ENCODE data around the gene UPK3BL1. TPM values are rescaled to one million over a fixed set of nuclear protein-coding genes. Genes with fewer than 3 reads are reported as not detected.
"Not testable (repeated sequence)": the region's sequence is repeated elsewhere in the genome, so short reads cannot be mapped to it uniquely, and the experiment has no call there.

Gene UPK3BL1
- total RNA-seq, 1 experiment from 2014 or later, result 12.4 TPM

DNA sequence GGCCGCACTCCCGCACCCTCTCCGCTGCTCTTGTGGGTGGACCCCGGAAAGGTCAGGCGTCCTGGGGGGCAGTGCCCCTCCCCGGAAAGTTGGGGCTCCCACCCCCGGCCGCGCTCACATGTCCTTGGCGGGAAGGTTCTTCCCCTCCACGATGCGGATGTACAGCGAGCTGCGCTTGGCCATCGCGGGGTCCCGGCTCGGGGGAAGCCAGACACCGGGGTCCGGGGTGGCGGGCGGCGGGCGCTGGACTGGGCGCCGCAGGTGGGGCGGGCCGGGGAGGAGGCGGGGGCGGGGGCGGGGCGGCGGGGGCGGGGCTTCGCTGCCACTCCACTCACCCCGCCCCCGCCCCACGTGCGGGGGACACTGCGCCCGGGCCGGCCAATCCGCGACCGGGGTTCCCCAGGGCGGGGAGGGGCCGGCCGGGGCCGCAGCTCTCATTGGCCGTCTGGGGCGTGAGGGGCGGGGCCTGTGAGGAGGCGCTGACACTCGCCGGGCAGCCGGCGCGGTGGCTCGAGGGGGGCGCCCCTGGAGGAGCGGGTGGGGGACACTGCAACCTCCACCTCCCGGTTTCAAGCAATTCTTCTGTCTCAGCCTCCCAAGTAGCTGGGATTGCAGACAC, 26.0 kb downstream of the UPK3BL1 start, which contains the start of gene RASA4:
Gene RASA4 (minus strand): TSS at position 250 of the 619 bp plus-strand sequence. CDS start 67 bp downstream, at position 183.
- H3K4me2 ChIP-seq (ENCODE audit: insufficient read depth, insufficient read length, low read length); H4K20me1 ChIP-seq (ENCODE audit: control insufficient read depth, insufficient read depth, insufficient read length); H2BK120ac ChIP-seq (ENCODE audit: low read depth, low read length, poor library complexity, severe bottlenecking); H3K23ac ChIP-seq (ENCODE audit: insufficient read length, low read depth, low read length); H3K4me3 Mint-ChIP-seq; H3K23me2 ChIP-seq (ENCODE audit: insufficient read length, low read depth, low read length, poor library complexity, severe bottlenecking); H3K79me2 ChIP-seq (ENCODE audit: insufficient read depth, low read length); DNase-seq; H3K18ac ChIP-seq (ENCODE audit: insufficient read length, low read depth, low read length); H3K27ac Mint-ChIP-seq; H3K56ac ChIP-seq (ENCODE audit: insufficient read length, low read depth, low read length); H2BK15ac ChIP-seq (ENCODE audit: low read depth, low read length); H3K36me3 Mint-ChIP-seq (ENCODE audit: insufficient read depth in 1 of 3, low read depth in 3 of 3); H3K9me3 ChIP-seq (ENCODE audit: control insufficient read depth, low read depth, low read length); H3K27me3 Mint-ChIP-seq (ENCODE audit: low read depth); H3K4me1 ChIP-seq (ENCODE audit: insufficient read depth, low read length); H3K9me3 Mint-ChIP-seq; H2AK5ac ChIP-seq (ENCODE audit: insufficient read length, low read length); H4K8ac ChIP-seq (replicated peaks; ENCODE audit: insufficient read length, low read depth, low read length); H3K4ac ChIP-seq (ENCODE audit: low read depth, low read length); H3K14ac ChIP-seq (ENCODE audit: insufficient read depth, low read length); H4K5ac ChIP-seq (ENCODE audit: insufficient read length, low read depth, low read length); H2BK12ac ChIP-seq (ENCODE audit: insufficient read length, low read depth, low read length); H3K9ac ChIP-seq (ENCODE audit: extremely low read depth, insufficient read length, low read length); H3K79me1 ChIP-seq (ENCODE audit: insufficient read depth, low read depth, low read length, poor library complexity, severe bottlenecking); H3T11ph ChIP-seq (ENCODE audit: low read length); H3K27me3 ChIP-seq (ENCODE audit: insufficient read depth, low read length); H3K4me1 Mint-ChIP-seq; H2BK20ac ChIP-seq (ENCODE audit: low read depth, low read length, poor library complexity, severe bottlenecking); H2AFZ ChIP-seq (ENCODE audit: low read length); H4K91ac ChIP-seq (ENCODE audit: insufficient read length, low read depth, low read length); H2BK5ac ChIP-seq (ENCODE audit: insufficient read length, low read length); H3K27ac ChIP-seq (ENCODE audit: insufficient read length, low read depth, low read length): not testable (repeated sequence)
- WGBS (ENCODE audit: extremely low coverage, insufficient read length, low lambda C conversion rate), result no CpG with 5 or more reads among the region's 62 CpGs

DNA sequence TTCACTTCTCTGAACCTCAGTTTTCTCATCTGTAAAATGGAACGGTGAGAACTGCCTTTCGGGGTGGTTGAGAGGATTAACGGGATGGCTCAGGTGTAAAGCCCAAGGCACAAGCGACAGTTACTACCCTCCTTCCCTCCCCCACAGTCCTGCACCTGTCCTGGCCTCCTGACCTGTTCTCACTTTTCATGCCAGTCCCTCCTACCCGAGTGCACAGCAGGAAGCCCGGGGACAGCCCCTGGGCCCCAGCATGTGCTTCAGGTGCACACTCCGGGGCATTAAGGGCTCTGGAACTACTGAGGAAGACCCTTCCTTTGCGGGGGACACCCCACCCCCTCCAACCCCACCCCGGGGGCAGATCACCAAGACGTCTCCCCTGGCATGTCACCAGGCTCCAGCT, 26.7 kb downstream of the UPK3BL1 start:
- not testable (repeated sequence) for H3K4me2 ChIP-seq (ENCODE audit: insufficient read depth, insufficient read length, low read length); H4K5ac ChIP-seq (ENCODE audit: insufficient read length, low read depth, low read length); H2AFZ ChIP-seq (ENCODE audit: low read length); H3K9me3 ChIP-seq (ENCODE audit: control insufficient read depth, low read depth, low read length); H3K27me3 ChIP-seq (ENCODE audit: insufficient read depth, low read length); H3K4me3 Mint-ChIP-seq; H3K79me2 ChIP-seq (ENCODE audit: insufficient read depth, low read length); H3K27ac Mint-ChIP-seq; H2BK12ac ChIP-seq (ENCODE audit: insufficient read length, low read depth, low read length); H3K18ac ChIP-seq (ENCODE audit: insufficient read length, low read depth, low read length); H3K27me3 Mint-ChIP-seq (ENCODE audit: low read depth); H3K23me2 ChIP-seq (ENCODE audit: insufficient read length, low read depth, low read length, poor library complexity, severe bottlenecking); H3K23ac ChIP-seq (ENCODE audit: insufficient read length, low read depth, low read length); H3K9ac ChIP-seq (ENCODE audit: extremely low read depth, insufficient read length, low read length); H3K27ac ChIP-seq (ENCODE audit: insufficient read length, low read depth, low read length); DNase-seq; H3K56ac ChIP-seq (ENCODE audit: insufficient read length, low read depth, low read length); H3T11ph ChIP-seq (ENCODE audit: low read length); H3K4me1 ChIP-seq (ENCODE audit: insufficient read depth, low read length); H3K4me1 Mint-ChIP-seq; H4K20me1 ChIP-seq (ENCODE audit: control insufficient read depth, insufficient read depth, insufficient read length); H3K4ac ChIP-seq (ENCODE audit: low read depth, low read length); H2BK120ac ChIP-seq (ENCODE audit: low read depth, low read length, poor library complexity, severe bottlenecking); H3K36me3 Mint-ChIP-seq (ENCODE audit: insufficient read depth in 1 of 3, low read depth in 3 of 3); H2AK5ac ChIP-seq (ENCODE audit: insufficient read length, low read length); H4K91ac ChIP-seq (ENCODE audit: insufficient read length, low read depth, low read length); H3K14ac ChIP-seq (ENCODE audit: insufficient read depth, low read length); H3K9me3 Mint-ChIP-seq; H4K8ac ChIP-seq (replicated peaks; ENCODE audit: insufficient read length, low read depth, low read length); H3K79me1 ChIP-seq (ENCODE audit: insufficient read depth, low read depth, low read length, poor library complexity, severe bottlenecking); H2BK5ac ChIP-seq (ENCODE audit: insufficient read length, low read length); H2BK15ac ChIP-seq (ENCODE audit: low read depth, low read length); H2BK20ac ChIP-seq (ENCODE audit: low read depth, low read length, poor library complexity, severe bottlenecking)
- WGBS (ENCODE audit: extremely low coverage, insufficient read length, low lambda C conversion rate), result no CpG with 5 or more reads among the region's 10 CpGs
